Kidney epithelial cell (primary cell): ENCODE results near the gene JAK1. TPM values are rescaled to one million over a fixed set of nuclear protein-coding genes. Genes with fewer than 3 reads are reported as not detected.
"Not testable (repeated sequence)": the region's sequence is repeated elsewhere in the genome, so short reads cannot be mapped to it uniquely, and the experiment has no call there.

Experiments
- DNase-seq: peaks from one replicate; pipeline ENCODE4 v3.0.0-alpha.2; 2010; ENCODE audit warnings: low read depth
- H3K27me3 ChIP-seq: 2 replicates; pipeline ENCODE4 v1.6.0; 2011; ENCODE audit warnings: low read length; ENCODE audit not compliant: control insufficient read depth, insufficient read depth
- H3K36me3 ChIP-seq: 2 replicates; pipeline ENCODE4 v1.5.1; 2011; ENCODE audit warnings: low read length; ENCODE audit not compliant: control insufficient read depth, insufficient read depth
- H3K4me3 ChIP-seq: 2 replicates; pipeline ENCODE4 v1.5.1; 2011; ENCODE audit warnings: low read depth, mild to moderate bottlenecking, control low read depth, low read length
- total RNA-seq: library from RNA; depleted of rRNA; stranded (reverse); fragments of >200 nt; gene quantifications from 2 replicates; pipeline ENCODE4 v1.2.3, GENCODE V29; 2015
- TF ChIP-seq, protein P1 (sequence below): IDR thresholded peaks from 2 replicates; pipeline ENCODE4 v1.5.1; 2011; ENCODE audit warnings: mild to moderate bottlenecking, moderate library complexity, low read length, control low read depth, inconsistent platforms; ENCODE audit not compliant: insufficient read depth, poor library complexity, severe bottlenecking

JAK1 gene
- total RNA-seq, 1 donor from 2014 or later, result 138 TPM

DNA sequence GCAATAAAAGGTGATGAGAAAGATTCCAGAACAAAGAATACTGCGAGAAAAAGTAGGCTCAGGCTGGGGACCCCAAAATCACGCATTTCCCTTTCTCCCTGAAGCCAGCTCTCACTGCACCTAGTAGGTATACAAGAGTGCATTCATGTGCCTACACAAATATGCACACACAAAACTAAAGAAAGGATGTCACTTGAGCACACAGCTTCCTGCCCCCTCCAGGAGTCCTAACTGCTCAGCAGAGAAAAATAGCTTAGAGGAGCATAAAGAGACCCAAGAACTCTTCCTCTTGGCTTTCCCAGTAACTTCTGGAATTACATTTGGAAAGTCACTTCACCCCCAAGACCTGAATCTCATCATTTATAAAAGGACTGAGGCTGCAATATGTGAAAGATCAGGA is 38.0 kb downstream of the JAK1 start:
- no peak for DNase-seq
- no peak overlapping the region for H3K4me3 ChIP-seq
- no peaks in the 10 kb centered on the region for H3K27me3 ChIP-seq
- TF ChIP-seq, protein P1, sequence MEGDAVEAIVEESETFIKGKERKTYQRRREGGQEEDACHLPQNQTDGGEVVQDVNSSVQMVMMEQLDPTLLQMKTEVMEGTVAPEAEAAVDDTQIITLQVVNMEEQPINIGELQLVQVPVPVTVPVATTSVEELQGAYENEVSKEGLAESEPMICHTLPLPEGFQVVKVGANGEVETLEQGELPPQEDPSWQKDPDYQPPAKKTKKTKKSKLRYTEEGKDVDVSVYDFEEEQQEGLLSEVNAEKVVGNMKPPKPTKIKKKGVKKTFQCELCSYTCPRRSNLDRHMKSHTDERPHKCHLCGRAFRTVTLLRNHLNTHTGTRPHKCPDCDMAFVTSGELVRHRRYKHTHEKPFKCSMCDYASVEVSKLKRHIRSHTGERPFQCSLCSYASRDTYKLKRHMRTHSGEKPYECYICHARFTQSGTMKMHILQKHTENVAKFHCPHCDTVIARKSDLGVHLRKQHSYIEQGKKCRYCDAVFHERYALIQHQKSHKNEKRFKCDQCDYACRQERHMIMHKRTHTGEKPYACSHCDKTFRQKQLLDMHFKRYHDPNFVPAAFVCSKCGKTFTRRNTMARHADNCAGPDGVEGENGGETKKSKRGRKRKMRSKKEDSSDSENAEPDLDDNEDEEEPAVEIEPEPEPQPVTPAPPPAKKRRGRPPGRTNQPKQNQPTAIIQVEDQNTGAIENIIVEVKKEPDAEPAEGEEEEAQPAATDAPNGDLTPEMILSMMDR, result no peak
- no peaks in the 10 kb centered on the region for H3K36me3 ChIP-seq

DNA sequence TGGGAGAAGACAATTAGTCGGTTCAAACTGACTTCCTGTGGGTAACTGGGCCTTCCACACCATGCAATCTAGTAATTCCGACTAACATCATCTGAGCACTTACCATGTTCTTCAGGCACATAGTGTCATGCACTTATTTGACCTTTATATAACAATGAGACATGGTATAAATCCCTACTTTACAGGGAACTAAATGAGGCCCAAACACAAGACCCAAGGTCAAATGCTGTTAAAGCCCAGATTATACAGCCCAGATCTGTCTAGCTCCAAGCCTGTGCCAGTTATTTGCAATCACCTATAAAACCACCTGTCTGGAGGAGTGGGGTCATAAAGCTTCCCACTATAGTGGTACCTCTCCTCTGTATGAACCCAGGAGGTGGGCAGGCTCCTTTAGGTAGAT is 40.8 kb downstream of the JAK1 start:
- TF ChIP-seq, protein P1, result no peak
- no peaks in the 10 kb centered on the region for H3K36me3 ChIP-seq
- no peak for DNase-seq
- H3K4me3 ChIP-seq, result no peak overlapping the region
- H3K27me3 ChIP-seq, result no peaks in the 10 kb centered on the region

DNA sequence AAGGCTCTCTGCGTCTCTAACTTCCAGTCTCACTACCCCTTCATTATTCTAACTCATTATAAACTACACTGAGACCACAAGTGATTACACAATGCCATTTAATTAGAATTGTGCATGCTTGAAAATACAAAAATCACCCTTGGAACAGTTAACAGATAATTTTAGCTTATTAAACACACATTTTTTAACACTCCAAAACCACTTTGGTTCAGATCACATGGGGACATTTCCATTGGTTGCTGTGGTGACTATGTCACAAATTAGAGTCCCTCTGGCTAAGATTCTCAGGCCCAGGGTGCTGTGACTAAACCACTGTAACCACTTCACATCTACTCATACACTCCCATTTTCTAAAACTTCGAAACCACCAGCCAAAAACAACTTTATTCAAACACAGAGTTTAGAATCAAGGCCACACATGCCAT is 43.0 kb downstream of the JAK1 start:
- DNase-seq, result no peak
- TF ChIP-seq, protein P1, result no peak
- no peak overlapping the region for H3K4me3 ChIP-seq
- no peaks in the 10 kb centered on the region for H3K36me3 ChIP-seq
- no peaks in the 10 kb centered on the region for H3K27me3 ChIP-seq

DNA sequence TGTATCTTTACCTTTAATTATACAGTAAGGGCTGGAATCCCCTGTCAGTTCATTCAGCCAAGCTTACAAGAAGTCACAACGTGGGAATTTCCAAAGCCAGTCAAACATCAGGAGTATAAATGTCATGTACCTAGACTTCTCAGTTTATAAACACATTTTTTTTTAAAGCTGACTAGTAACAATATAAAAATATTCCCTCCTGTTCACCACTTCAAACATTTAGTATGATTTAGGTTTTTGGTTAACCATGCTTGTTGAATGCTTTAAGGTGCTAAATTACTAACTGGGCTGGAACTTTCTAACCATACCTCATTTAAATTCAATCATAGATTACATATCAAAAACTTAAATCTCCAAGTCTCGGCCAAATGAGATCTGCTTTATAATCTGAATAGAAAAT is 44.0 kb downstream of the JAK1 start:
- H3K27me3 ChIP-seq, result no peaks in the 10 kb centered on the region
- TF ChIP-seq, protein P1, result no peak
- no peak for DNase-seq
- H3K4me3 ChIP-seq, result no peak overlapping the region
- no peaks in the 10 kb centered on the region for H3K36me3 ChIP-seq

DNA sequence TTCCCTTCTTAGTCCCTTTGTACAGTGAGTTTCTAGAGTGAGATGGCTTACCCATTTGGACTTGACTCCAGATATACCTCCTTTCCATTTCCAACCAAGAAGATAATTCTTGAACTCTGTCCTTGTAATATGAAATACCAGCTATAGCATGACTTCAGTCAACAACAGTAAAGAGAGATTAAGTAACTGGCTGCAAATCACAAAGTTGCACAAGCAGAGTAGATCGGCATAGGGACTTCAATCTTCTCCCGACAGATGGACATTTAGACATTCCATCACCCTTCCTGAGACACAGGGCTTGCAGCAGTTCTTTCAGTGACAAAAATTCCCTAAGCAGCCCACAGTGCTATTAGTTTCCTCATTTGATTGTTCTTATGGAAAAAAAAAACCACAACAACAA is 44.6 kb downstream of the JAK1 start:
- TF ChIP-seq, protein P1, result no peak
- Histone ChIP-seq H3K4me3 (no peak overlapping the region), H3K27me3 (no peaks in the 10 kb centered on the region), H3K36me3 (no peaks in the 10 kb centered on the region)
- DNase-seq, result no peak

DNA sequence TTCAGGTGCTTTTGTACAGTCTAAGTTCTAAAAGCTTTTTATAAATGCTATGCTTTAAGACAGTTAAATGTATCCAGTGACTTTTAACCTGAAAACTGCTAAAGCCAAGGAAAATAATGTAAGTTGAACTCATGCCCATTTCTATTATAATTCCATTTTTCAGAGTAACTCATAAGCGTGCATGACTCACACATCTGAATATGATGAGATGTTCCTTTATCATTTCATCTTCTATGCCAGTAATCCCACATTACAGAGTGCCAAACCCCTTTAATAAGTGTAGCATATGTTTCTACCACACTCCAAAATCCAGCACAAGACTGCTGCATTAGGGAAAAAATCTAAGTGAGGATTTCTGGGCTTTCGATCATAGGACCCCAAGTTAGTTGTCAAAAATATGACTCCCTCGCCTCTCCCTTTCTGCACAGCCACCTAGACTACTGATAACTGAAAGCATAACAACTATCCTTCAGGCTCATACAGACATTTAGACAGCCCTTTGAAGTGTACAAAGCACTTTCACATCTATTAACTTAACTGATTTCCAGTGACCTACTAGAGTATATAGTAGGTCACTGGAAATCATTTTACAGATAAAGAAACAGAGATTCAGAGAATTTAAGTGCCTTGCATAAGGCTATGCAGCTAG is 45.3 kb downstream of the JAK1 start:
- Histone ChIP-seq H3K27me3 (no peaks in the 10 kb centered on the region), H3K36me3 (no peaks in the 10 kb centered on the region), H3K4me3 (no peak overlapping the region)
- no peak for DNase-seq
- TF ChIP-seq, protein P1, result no peak

DNA sequence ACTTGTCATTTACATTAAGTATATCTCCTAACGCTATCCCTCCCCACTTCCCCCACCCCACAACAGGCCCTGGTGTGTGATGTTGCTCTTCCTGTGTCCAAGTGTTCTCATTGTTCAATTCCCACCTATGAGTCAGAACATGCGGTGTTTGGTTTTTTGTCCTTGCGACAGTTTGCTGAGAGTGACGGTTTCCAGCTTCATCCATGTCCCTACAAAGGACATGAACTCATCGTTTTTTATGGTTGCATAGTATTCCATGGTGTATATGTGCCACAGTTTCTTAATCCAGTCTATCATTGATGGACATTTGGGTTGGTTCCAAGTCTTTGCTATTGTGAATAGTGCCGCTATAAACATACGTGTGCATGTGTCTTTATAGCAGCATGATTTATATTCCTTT is 47.2 kb downstream of the JAK1 start:
- not testable (repeated sequence) for DNase-seq, H3K4me3 ChIP-seq, H3K36me3 ChIP-seq, H3K27me3 ChIP-seq
